HepG2 (cell line): ENCODE results near the gene CENPB. TPM values are rescaled to one million over a fixed set of nuclear protein-coding genes. Genes with fewer than 3 reads are reported as not detected.

ENCODE experiments used
- CHD2 ChIP-seq: IDR thresholded peaks from 2 replicates; pipeline ENCODE4 v1.6.1; 2011; ENCODE audit warnings: low read depth, low read length, improper control_type of control experiment
- GLI4 ChIP-seq: sonication (generic); formaldehyde crosslinking; IDR thresholded peaks from 2 replicates; pipeline ENCODE4 v1.5.1; 2020; ENCODE audit warnings: missing genetic modification reagents, mild to moderate bottlenecking, moderate library complexity, borderline replicate concordance
- HOXD1 ChIP-seq: sonication (generic); formaldehyde crosslinking; IDR thresholded peaks from 2 replicates; pipeline ENCODE4 v1.5.0; 2020; ENCODE audit warnings: missing genetic modification reagents
- KMT2A ChIP-seq: sonication (generic); formaldehyde crosslinking; IDR thresholded peaks from 2 replicates; pipeline ENCODE4 v1.4.0; 2020; ENCODE audit warnings: missing genetic modification reagents
- PHF20 ChIP-seq: sonication (generic); formaldehyde crosslinking; IDR thresholded peaks from 2 replicates; pipeline ENCODE4 v1.5.0; 2020; ENCODE audit warnings: mild to moderate bottlenecking, missing genetic modification reagents
- USF2 ChIP-seq, 2 experiments: sonication (generic) in 1 of 2; formaldehyde crosslinking in 1 of 2; IDR thresholded peaks; 2 replicates each; pipeline versions ENCODE4 v1.5.1 to v1.6.1; 2011 to 2020; ENCODE audit warnings: borderline replicate concordance in 1 of 2, low read depth in 1 of 2, low read length in 1 of 2, mild to moderate bottlenecking in 1 of 2, missing genetic modification reagents in 1 of 2, moderate library complexity in 1 of 2
- XRCC5 ChIP-seq: fragments of 200-400 bp; formaldehyde crosslinking; optimal IDR thresholded peaks from 2 replicates; pipeline ENCODE3; 2017; ENCODE audit warnings: mild to moderate bottlenecking, low read length
- YEATS2 ChIP-seq: sonication (generic); formaldehyde crosslinking; IDR thresholded peaks from 2 replicates; pipeline ENCODE4 v1.4.0; 2020; ENCODE audit warnings: missing genetic modification reagents, borderline replicate concordance
- YY1 ChIP-seq: IDR thresholded peaks from 2 replicates; pipeline ENCODE4 v1.6.1; 2011; ENCODE audit warnings: low read length, low read depth, moderate library complexity, mild to moderate bottlenecking; ENCODE audit not compliant: insufficient read depth, insufficient replicate concordance
- ZFP36L1 ChIP-seq: sonication (generic); formaldehyde crosslinking; IDR thresholded peaks from 2 replicates; pipeline ENCODE4 v1.8.0; 2022; ENCODE audit warnings: mild to moderate bottlenecking, missing genetic modification reagents, moderate library complexity
- ZMYM4 ChIP-seq: sonication (generic); formaldehyde crosslinking; IDR thresholded peaks from 2 replicates; pipeline ENCODE4 v1.8.1; 2023; ENCODE audit warnings: mild to moderate bottlenecking, missing genetic modification reagents
- ZNF44 ChIP-seq: sonication (generic); formaldehyde crosslinking; IDR thresholded peaks from 2 replicates; pipeline ENCODE4 v1.5.1; 2020; ENCODE audit warnings: mild to moderate bottlenecking, missing genetic modification reagents
- ZNF672 ChIP-seq: sonication (generic); formaldehyde crosslinking; IDR thresholded peaks from 2 replicates; pipeline ENCODE4 v1.8.1; 2022; ENCODE audit warnings: missing genetic modification reagents
- ZNF775 ChIP-seq: sonication (generic); formaldehyde crosslinking; IDR thresholded peaks from 2 replicates; pipeline ENCODE4 v1.4.0; 2020; ENCODE audit warnings: missing genetic modification reagents, mild to moderate bottlenecking, moderate library complexity, borderline replicate concordance
- polyA plus RNA-seq, 8 experiments: library from polyadenylated mRNA; depleted of rRNA in 3 of 8; stranded (reverse) in 7 of 8; unstranded in 1 of 8; fragments of >200 nt; fragmentation: Illumina TruSeq in 4 of 8; extraction: Trizol in 4 of 8; gene quantifications; 2 replicates each; pipeline versions ENCODE4 v1.2.1 to v1.2.3, GENCODE V29; 2011 to 2016; ENCODE audit warnings: low read depth in 4 of 8, missing spikeins in 1 of 8, mixed read lengths in 1 of 8; ENCODE audit not compliant: insufficient read depth in 1 of 8
- total RNA-seq, 5 experiments: library from RNA; depleted of rRNA; stranded (reverse); fragments of >200 nt; fragmentation: Illumina TruSeq; extraction: Trizol; gene quantifications; 2 replicates each; pipeline ENCODE4 v1.2.3, GENCODE V29; 2016; ENCODE audit warnings: low read depth in 1 of 5
- TF ChIP-seq, protein P1 (sequence below): sonication (generic); formaldehyde crosslinking; IDR thresholded peaks from 2 replicates; pipeline ENCODE4 v1.4.0; 2020; ENCODE audit warnings: missing genetic modification reagents, borderline replicate concordance
- TF ChIP-seq, protein P2 (sequence below): sonication (generic); formaldehyde crosslinking; IDR thresholded peaks from 2 replicates; pipeline ENCODE4 v1.5.0; 2020; ENCODE audit warnings: mild to moderate bottlenecking, missing genetic modification reagents, borderline replicate concordance

CENPB gene
- total and polyA plus RNA-seq, 2 of the 13 experiments (the other 11 are each of a cell fraction or from before 2014, with no cell fraction given): 10.4 to 54.5 TPM

DNA sequence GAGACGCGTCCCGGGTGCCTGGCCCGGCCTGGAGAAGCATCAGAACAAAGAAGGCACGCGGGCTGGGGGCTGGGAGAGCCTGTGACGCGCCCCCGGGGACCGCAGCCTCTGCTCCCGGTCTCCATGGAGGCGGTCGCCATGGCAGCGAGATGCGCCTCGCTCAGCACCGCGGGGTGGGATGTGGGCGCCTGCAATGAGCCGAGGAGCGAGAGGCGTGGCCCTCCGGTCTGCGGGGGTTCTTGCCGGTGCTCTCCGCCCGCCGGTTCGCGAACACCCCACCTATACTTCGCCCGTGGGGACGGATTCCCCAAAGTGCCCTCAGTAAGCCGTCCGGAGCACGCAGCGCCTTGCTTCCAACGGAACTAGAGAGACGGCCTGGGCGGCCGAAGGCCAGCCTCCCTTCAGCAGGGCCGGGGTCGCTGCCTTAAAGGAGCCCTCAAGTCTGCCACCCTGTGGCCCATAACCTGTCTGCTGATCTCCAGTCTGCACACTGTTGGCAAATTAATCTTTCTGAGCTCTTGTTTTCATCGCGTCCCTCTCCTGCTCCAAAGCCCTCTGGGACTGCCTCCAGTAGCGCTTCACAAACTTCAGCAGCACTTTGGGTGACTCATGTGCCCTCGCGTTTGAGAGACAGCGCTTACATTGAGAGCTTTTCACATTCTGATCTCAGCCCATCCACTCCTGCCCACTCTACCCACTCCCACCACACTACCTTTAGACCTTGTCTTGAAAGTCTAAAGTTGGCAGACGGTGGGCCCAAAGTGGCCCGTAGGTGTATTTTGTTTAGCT, 18.0 kb downstream of the CENPB start (continued):
- TF ChIP-seq, protein P1, sequence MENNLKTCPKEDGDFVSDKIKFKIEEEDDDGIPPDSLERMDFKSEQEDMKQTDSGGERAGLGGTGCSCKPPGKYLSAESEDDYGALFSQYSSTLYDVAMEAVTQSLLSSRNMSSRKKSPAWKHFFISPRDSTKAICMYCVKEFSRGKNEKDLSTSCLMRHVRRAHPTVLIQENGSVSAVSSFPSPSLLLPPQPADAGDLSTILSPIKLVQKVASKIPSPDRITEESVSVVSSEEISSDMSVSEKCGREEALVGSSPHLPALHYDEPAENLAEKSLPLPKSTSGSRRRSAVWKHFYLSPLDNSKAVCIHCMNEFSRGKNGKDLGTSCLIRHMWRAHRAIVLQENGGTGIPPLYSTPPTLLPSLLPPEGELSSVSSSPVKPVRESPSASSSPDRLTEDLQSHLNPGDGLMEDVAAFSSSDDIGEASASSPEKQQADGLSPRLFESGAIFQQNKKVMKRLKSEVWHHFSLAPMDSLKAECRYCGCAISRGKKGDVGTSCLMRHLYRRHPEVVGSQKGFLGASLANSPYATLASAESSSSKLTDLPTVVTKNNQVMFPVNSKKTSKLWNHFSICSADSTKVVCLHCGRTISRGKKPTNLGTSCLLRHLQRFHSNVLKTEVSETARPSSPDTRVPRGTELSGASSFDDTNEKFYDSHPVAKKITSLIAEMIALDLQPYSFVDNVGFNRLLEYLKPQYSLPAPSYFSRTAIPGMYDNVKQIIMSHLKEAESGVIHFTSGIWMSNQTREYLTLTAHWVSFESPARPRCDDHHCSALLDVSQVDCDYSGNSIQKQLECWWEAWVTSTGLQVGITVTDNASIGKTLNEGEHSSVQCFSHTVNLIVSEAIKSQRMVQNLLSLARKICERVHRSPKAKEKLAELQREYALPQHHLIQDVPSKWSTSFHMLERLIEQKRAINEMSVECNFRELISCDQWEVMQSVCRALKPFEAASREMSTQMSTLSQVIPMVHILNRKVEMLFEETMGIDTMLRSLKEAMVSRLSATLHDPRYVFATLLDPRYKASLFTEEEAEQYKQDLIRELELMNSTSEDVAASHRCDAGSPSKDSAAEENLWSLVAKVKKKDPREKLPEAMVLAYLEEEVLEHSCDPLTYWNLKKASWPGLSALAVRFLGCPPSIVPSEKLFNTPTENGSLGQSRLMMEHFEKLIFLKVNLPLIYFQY (CRISPR knock-in tag): no peak
- TF ChIP-seq HOXD1 (CRISPR knock-in tag) (peak; percentile 42), CHD2 (no peak; the same call in 1 of the 2 replicates), USF2 (IDR thresholded peaks at IDR 0.05; ENCODE audit: low read depth, low read length) (no peak), USF2 (CRISPR knock-in tag; IDR thresholded peaks at IDR 0.05; ENCODE audit: borderline replicate concordance) (no peak), ZNF672 (CRISPR knock-in tag) (no peak), ZNF44 (no peak; the same call in 1 of the 2 replicates), GLI4 (peak; percentile 84; the same call in 1 of the 2 replicates), ZMYM4 (CRISPR knock-in tag) (no peak), XRCC5 (peak; percentile 79), PHF20 (CRISPR knock-in tag) (no peak; the same call in 1 of the 2 replicates), KMT2A (CRISPR knock-in tag) (peak; percentile 23; the same call in 1 of the 2 replicates), ZNF775 (CRISPR knock-in tag) (no peak), YEATS2 (peak; percentile 27; the same call in 1 of the 2 replicates), YY1 (no peak), ZFP36L1 (CRISPR knock-in tag) (no peak; the same call in 1 of the 2 replicates)
- TF ChIP-seq, protein P2, sequence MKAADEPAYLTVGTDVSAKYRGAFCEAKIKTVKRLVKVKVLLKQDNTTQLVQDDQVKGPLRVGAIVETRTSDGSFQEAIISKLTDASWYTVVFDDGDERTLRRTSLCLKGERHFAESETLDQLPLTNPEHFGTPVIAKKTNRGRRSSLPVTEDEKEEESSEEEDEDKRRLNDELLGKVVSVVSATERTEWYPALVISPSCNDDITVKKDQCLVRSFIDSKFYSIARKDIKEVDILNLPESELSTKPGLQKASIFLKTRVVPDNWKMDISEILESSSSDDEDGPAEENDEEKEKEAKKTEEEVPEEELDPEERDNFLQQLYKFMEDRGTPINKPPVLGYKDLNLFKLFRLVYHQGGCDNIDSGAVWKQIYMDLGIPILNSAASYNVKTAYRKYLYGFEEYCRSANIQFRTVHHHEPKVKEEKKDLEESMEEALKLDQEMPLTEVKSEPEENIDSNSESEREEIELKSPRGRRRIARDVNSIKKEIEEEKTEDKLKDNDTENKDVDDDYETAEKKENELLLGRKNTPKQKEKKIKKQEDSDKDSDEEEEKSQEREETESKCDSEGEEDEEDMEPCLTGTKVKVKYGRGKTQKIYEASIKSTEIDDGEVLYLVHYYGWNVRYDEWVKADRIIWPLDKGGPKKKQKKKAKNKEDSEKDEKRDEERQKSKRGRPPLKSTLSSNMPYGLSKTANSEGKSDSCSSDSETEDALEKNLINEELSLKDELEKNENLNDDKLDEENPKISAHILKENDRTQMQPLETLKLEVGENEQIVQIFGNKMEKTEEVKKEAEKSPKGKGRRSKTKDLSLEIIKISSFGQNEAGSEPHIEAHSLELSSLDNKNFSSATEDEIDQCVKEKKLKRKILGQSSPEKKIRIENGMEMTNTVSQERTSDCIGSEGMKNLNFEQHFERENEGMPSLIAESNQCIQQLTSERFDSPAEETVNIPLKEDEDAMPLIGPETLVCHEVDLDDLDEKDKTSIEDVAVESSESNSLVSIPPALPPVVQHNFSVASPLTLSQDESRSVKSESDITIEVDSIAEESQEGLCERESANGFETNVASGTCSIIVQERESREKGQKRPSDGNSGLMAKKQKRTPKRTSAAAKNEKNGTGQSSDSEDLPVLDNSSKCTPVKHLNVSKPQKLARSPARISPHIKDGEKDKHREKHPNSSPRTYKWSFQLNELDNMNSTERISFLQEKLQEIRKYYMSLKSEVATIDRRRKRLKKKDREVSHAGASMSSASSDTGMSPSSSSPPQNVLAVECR: peak; percentile 38
